ENCODE measurements around the gene CX3CR1.
"Not testable (repeated sequence)": the region's sequence is repeated elsewhere in the genome, so short reads cannot be mapped to it uniquely, and the experiment has no call there.

CX3CR1 gene

GRCh38 chr3:39264053-39264452 lies 15.8 kb downstream of the CX3CR1 start:
- DNase-seq = no peak

- DNase-seq = no peak
Measured at GRCh38 chr3:39263576-39263975, 16.3 kb downstream of the CX3CR1 start.

- no peak for DNase-seq
Measured at GRCh38 chr3:39262846-39263245, 17.0 kb downstream of the CX3CR1 start.

- no peak for DNase-seq
Measured at GRCh38 chr3:39261726-39262125, 18.1 kb downstream of the CX3CR1 start.

- DNase-seq = no peak
Measured at GRCh38 chr3:39260957-39261356, 18.9 kb downstream of the CX3CR1 start.

GRCh38 chr3:39260318-39260717 lies 19.5 kb downstream of the CX3CR1 start:
- no peak for DNase-seq

GRCh38 chr3:39255503-39256325 lies 24.1 kb downstream of the CX3CR1 start:
- DNase-seq = no peak

GRCh38 chr3:39254806-39255449 lies 24.9 kb downstream of the CX3CR1 start:
- DNase-seq = no peak

GRCh38 chr3:39251576-39251975 lies 28.3 kb downstream of the CX3CR1 start:
- no peak for DNase-seq

- no peak for DNase-seq
Measured at GRCh38 chr3:39250116-39250747, 29.6 kb downstream of the CX3CR1 start.

GRCh38 chr3:39249453-39250115 lies 30.3 kb downstream of the CX3CR1 start:
- DNase-seq = no peak

GRCh38 chr3:39241561-39241960 lies 38.3 kb downstream of the CX3CR1 start:
- no peak for DNase-seq

- no peak for DNase-seq
Measured at GRCh38 chr3:39237027-39237426, 42.8 kb downstream of the CX3CR1 start.

- DNase-seq = no peak
Measured at GRCh38 chr3:39234651-39235050, 45.2 kb downstream of the CX3CR1 start.

GRCh38 chr3:39232859-39233258 lies 47.0 kb downstream of the CX3CR1 start:
- DNase-seq = no peak

GRCh38 chr3:39230453-39230852 lies 49.4 kb downstream of the CX3CR1 start:
- DNase-seq = no peak

- no peak for DNase-seq
Measured at GRCh38 chr3:39228496-39228895, 51.3 kb downstream of the CX3CR1 start.

GRCh38 chr3:39227596-39227995 lies 52.2 kb downstream of the CX3CR1 start:
- not testable (repeated sequence) for DNase-seq

- no peak for DNase-seq
Measured at GRCh38 chr3:39226106-39226741, 53.6 kb downstream of the CX3CR1 start.

GRCh38 chr3:39224288-39224687 lies 55.5 kb downstream of the CX3CR1 start:
- DNase-seq = no peak

- no peak for DNase-seq
Measured at GRCh38 chr3:39222939-39223338, 56.9 kb downstream of the CX3CR1 start.

- no peak for DNase-seq
Measured at GRCh38 chr3:39222462-39222861, 57.4 kb downstream of the CX3CR1 start.

- no peak for DNase-seq
Measured at GRCh38 chr3:39221141-39221530, 58.7 kb downstream of the CX3CR1 start.

All from NCI-H1105 (cell line).